Glomerular visceral epithelial cell (primary cell): Measurements from ENCODE around the gene HIPK2.

Experiments
- DNase-seq: peaks from one replicate; pipeline ENCODE4 v3.0.0-alpha.2; 2016; ENCODE audit errors: extremely low spot score

HIPK2 gene

DNA sequence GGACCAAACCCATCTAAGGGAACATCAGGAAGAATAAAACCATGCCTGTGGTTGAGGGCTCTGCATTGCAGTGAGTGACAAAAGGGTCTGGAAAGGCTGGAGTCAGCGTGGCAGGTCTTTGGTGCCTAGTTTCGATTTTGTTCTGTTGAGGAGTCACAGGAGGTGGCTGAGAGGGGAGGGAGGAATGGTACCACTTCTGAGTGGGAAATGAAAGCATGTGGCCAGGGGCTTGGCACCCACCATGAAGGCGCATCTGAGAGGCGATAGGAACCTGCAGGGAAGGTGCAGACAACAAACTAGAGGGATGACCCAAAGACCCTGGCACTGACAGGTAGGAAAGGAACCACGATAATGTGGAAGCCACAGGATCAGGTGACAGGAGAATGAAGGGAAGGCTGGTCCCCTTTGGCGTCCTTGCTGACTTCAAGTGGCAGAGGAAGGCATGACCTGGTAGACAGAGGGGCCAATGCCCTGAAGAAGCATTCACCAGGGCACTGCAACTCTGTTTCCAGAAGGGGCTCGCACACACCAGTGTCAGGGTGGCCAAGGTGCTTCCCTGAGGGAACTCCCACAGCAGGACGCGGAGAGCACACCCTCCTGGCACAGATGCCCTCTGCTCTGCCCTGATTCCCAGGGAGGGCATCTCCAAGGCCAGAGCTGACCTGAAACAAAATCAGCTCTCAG lies 41.7 kb downstream of the HIPK2 start:
- no peak for DNase-seq

DNA sequence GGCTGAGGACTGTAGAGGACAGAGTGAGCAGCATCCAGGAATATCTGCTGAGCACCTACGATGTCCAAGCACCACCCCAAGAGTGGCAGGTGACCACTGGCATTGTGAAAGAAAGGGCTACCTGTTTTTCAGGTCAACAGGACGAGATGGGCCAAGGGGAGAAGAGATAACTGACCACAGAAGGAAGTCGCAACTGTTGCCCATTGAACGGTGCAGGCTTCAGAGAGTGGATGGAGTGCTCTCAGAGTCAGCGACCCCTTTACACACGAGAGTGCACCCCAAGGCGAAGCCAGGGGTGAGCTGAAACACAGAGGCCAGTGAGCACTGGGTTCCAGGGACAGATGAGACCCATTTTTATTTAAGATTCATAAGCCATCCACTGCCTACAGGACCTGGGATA lies 42.3 kb downstream of the HIPK2 start:
- no peak for DNase-seq

- peak; percentile 61 for DNase-seq
Observed at GRCh38 chr7:139734395-139734794, 43.4 kb downstream of the HIPK2 start.

DNA sequence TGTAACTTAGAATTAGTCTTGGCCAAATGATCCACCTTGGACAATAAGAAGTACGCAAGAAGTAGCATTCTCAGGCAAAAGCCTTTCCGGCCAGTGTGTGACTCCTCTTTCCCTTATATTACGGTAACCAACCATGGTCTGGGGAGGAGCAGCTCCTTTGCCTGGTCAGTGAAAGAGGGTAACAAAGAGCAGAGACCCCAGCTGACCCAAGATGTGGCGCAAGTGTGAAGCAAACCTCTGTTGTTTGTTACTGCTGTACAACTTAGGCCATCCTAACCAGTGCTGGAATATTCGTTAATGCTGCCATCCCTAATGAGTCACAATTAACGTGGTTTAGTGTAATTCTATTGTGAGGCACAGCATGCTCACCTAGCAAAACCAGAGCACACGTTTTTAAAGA lies 44.0 kb downstream of the HIPK2 start:
- DNase-seq: no peak

- DNase-seq: no peak
Observed at GRCh38 chr7:139732471-139733167, 45.2 kb downstream of the HIPK2 start.

GRCh38 chr7:139731802-139732470 lies 45.9 kb downstream of the HIPK2 start:
- peak; percentile 91 for DNase-seq

DNA sequence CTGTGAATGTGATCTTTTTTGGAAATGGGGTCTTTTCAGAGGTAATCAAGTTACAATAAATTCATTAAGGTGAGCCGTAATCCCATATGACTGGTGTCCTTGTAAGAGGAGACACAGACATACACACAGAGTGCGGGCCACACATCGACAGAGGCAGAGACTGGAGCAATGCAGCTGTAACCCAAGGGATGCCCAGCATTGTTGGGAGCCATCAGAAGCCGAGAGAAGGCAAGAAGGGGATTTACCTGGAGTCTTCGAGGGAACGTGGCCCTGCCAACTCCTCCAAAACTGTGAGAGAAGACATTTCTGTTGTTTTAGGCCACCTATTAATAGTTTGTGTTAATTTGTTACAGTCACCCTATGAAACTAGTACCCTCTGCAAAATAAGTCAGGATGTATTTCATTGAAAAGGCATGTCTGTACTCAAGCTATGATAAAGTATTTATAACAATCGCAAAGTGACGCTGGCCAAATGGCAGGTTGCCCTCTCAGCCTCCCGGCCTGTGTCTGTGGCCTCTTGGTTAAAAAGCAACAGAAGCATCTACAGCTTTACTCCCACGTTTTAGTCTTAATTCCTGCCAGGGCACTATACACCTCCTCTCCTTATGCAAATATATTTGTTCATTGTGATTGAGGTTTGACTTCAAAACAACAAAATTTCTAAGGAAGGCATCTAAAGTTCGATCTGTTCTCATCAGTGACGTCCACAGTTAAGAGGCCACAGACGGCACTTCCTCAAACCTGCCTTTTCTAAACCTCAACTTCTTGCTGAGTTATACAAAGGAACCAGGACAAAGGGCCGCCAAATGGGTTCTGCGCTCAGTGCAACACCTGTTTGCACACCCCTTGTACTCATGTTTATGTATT lies 46.8 kb downstream of the HIPK2 start:
- peak; percentile 22 for DNase-seq

GRCh38 chr7:139728203-139728602 lies 49.6 kb downstream of the HIPK2 start:
- DNase-seq: no peak

DNA sequence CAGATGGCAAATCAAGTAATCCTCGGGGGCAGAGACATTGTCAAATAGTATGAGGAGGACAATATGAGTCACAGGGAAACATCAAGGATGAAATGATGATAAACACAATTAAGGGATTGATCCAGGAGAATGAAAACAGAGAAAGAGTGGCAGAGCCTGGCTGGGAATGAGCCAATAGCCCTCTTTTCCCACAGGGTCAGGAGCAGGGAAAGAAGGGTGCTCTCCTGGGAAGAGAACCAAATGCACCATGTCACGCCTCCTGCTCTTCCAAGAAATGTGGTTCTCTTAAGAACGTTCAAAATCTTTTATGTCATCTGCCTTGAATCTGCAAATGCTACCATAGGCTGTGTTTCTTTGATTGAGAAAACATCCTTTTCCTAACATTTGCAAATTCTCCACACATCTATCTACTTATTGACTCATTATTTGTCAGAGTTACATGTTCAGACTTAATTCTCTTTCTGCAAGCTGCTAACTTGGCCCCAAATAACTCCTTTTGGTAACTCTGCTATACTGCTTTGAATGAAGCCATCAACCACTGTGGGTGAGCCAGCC lies 50.6 kb downstream of the HIPK2 start:
- DNase-seq: no peak

- no peak for DNase-seq
Observed at GRCh38 chr7:139726485-139726869, 51.3 kb downstream of the HIPK2 start.

- DNase-seq: no peak
Observed at GRCh38 chr7:139725858-139726484, 51.8 kb downstream of the HIPK2 start.

DNA sequence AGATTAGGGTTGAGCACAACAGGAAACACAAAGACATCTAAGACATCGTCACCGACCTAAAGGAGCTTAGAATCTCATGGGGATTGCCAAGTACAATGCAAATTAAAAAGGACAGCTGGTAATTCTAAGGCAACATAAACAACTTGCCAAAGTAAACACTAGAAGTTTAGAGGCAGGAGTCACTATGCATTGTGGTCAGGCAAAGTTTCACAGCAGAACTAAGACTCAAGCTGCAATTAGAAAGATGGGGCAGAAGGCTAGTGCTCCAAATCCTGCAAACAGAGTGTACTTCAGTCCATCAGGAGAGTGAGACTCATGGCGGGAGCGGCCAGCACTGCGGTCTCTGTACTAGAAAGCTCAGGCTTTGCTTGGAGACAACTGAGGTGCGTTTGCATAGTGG lies 52.7 kb downstream of the HIPK2 start:
- DNase-seq: no peak

- DNase-seq: no peak
Observed at GRCh38 chr7:139722604-139723003, 55.2 kb downstream of the HIPK2 start.

DNA sequence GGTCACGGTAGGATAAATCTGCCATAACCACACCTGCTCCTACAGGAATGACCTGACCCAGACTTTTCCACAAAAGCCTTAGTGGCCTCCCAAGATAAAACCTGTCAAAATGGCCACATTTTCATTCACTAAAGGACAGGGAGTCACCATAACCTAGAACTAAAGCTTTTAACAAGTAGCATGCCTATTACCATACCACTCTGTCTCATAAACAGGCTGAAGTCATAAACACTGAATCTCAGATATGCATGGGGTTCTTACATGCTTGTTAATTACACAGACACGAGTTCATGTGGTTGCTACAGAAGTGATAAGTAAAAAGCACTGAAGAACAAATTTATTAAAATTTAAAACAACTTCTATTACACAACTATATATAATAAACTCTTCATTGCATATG lies 56.0 kb downstream of the HIPK2 start:
- DNase-seq: no peak

- no peak for DNase-seq
Observed at GRCh38 chr7:139721417-139721816, 56.4 kb downstream of the HIPK2 start.

GRCh38 chr7:139720705-139721231 lies 57.0 kb downstream of the HIPK2 start:
- DNase-seq: peak; percentile 53

- no peak for DNase-seq
Observed at GRCh38 chr7:139720186-139720585, 57.6 kb downstream of the HIPK2 start.

DNA sequence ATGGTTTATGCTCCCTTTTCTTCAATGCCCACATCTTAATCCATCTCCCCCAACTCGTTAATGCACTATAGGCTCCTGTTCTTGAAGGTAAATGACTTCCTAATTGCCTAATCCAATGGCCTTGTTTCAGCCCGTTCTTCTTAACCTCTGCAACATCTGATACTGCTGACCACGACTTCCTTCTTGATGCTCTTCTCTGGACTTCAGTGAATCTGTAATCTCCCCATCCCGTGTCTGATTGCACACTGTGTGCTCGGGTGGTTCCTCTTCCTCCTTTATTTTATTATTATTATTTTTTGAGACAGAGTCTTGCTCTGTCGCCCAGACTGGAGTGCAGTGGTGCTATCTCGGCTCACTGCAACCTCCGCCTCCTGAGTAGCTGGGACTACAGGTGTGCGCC lies 58.9 kb downstream of the HIPK2 start:
- DNase-seq: no peak

GRCh38 chr7:139718141-139718540 lies 59.7 kb downstream of the HIPK2 start:
- DNase-seq: no peak

GRCh38 chr7:139716156-139716942 lies 61.4 kb downstream of the HIPK2 start:
- DNase-seq: no peak
